Stimulated activated CD4-positive, alpha-beta T cell treated with anti-CD3 and anti-CD28 coated beads, TNF-alpha, amount 100 ng/mL, for 4 hours (primary cell): Measurements from ENCODE around the gene EYA4.

Experiments used
- DNase-seq, 3 experiments: peaks; one replicate each; pipeline ENCODE4 v3.0.0-alpha.2; 2020; ENCODE audit warnings: low read depth in 3 of 3

The EYA4 gene

GRCh38 chr6:133288662-133289061, 47.5 kb downstream of the EYA4 start:
- DNase-seq = no peak

DNA sequence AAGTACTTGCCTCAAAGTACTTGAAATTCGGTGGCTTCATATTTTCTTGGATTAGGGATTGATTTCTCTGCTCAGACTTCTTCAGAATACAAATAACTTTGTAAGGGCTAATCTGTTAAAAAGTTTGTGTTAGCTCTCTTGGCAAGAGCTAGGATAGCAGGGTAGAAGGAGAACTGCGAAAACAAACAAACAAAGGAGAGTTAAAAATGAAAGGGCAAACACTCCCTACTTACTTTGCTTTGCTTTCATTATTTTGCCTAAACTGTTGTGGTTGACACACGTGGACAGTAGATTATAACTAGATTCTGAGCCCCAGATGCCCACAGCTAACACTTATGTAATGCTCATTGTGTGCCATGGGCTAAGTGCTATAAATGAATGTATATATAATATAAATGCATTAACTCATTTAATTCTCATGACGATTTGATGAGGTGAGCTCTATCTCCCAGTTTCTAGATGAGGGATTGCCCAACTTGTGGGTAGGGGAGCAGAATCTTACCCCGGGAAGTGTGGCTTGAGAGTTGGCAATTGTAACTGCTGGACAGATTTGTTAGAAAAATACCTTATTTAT, 48.7 kb downstream of the EYA4 start:
- DNase-seq = no peak

GRCh38 chr6:133290930-133291329, 49.8 kb downstream of the EYA4 start:
- DNase-seq = no peak

- no peak for DNase-seq
Observed at GRCh38 chr6:133291671-133292070, 50.5 kb downstream of the EYA4 start.

GRCh38 chr6:133297657-133298056, 56.5 kb downstream of the EYA4 start:
- no peak for DNase-seq

DNA sequence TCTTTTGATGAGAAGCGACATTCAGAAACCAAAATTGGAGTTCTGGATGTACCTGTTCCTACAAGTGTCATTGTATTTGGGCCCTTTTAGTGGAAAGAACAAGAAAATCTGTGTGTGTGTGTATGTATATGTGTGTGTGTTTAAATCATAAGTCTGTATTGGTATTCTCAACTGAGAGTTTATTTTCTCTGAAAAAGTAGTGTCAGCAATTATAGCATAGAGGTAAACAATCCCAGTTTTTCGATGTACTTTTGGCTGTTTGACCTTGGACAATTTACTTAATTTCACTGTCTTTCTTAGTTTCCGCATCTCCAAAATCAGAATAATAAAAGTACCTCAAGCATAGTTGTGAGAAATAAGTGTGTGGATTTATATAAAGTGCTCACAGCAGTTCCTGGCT, 57.2 kb downstream of the EYA4 start:
- DNase-seq = no peak

- no peak for DNase-seq
Observed at GRCh38 chr6:133298801-133299200, 57.6 kb downstream of the EYA4 start.

- no peak for DNase-seq
Observed at GRCh38 chr6:133300896-133301295, 59.7 kb downstream of the EYA4 start.

- DNase-seq = no peak
Observed at GRCh38 chr6:133301835-133302234, 60.7 kb downstream of the EYA4 start.

GRCh38 chr6:133306931-133307330, 65.8 kb downstream of the EYA4 start:
- no peak for DNase-seq

GRCh38 chr6:133309579-133309978, 68.4 kb downstream of the EYA4 start:
- no peak for DNase-seq

GRCh38 chr6:133312006-133312405, 70.8 kb downstream of the EYA4 start:
- no peak for DNase-seq

DNA sequence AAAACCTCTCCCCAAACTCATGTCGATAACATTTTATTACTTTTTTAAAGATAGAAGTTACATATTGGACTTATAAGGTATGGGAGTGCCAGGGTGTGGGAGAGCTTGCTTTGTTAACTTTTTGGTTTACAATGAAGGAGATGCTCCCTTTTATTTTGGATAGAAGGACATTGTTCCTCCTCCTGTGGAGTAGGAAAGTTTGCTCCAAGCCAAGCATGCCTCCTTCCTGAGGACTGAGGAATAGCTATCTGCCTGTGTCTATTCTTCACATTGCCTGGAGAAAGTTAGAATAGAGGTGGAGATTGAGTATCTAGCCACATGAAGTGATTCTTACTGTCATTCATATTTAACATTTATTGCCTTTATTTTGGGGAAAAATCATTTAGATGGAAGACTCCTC, 71.9 kb downstream of the EYA4 start:
- DNase-seq = no peak

GRCh38 chr6:133314947-133315346, 73.8 kb downstream of the EYA4 start:
- DNase-seq = no peak

DNA sequence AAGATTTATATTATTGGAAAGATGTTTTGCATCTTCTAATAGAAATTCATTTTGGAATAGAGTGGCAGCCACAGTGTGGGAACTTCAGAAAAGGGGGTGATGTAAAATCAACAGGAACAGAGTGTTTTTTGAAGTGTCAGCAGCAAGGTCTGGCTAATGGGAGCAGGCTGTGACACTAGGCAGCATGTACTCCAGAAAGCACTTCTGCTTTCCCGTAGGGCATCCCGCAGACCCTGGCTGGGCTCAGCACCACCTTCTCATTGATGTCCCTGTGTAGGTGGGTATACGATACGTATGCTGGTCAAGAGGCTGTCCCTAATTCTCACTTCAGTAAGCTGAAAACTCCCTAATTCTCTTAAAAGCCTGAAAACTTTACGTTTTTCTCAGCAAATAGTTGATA, 74.7 kb downstream of the EYA4 start:
- no peak for DNase-seq

DNA sequence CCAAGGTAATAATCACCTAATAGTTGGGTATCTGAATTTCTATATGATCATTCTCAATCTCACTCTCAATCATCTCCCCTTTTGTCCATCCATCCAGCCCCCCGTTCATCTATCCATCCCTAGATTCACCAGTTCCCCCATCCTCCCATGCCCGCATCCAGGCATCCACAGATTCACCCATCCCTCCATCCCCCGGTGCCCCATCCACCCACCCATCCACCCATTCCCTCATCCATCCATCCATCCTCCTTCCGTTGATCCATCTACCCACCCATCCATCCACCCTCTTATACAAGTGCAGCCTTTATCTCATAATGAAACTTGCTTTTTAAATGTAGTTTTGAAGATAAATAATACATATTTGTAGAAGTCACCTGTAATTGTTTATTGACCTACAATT, 76.5 kb downstream of the EYA4 start:
- DNase-seq = no peak

GRCh38 chr6:133326584-133326983, 85.4 kb downstream of the EYA4 start:
- no peak for DNase-seq

GRCh38 chr6:133333852-133334251, 92.7 kb downstream of the EYA4 start:
- DNase-seq = no peak

DNA sequence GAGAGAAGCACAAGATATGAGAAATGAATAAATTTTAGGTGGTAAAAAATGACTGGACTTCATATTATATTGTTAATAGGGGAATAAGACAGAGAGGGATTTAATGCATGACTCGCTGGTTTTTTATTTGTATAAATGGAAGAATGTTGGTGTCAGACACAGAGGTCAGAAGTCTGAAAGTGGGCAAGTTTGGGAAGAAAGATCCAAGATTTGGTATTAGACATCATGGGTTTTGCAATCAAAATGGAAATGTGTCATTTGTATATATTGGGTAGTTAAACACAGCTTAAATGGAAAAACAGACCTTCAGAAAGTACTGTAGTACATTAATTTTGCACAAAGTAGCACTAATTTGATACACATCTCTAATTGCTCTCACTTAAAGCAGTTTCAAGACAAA, 96.2 kb downstream of the EYA4 start:
- no peak for DNase-seq

GRCh38 chr6:133339543-133340384, 98.6 kb downstream of the EYA4 start:
- no peak for DNase-seq

- DNase-seq = no peak
Observed at GRCh38 chr6:133340557-133340956, 99.4 kb downstream of the EYA4 start.

DNA sequence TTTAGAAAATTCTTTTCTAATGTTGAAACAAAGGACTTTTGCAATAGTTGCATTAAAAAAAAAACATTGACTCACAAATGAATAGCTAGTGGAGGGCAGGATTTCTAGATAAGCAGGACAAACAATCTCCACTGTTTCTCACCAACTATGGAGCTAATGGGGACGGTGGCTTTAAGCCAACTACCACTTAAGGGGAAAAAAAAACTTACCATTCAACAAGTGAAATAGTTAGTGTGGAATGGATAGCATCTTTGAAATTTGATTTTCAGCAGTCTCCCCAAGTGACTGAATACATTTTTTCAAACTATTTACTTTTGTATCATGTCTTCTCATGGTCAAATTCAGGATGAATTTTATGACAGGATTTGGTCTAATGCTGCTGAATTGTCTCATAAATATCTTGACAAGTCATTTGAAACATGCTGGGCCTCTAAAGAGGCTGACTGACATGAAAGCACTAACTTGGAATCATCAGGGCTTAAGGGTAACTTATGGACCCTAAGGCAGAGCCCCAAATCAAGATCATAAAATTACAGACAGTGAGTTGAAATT, 100.5 kb downstream of the EYA4 start:
- DNase-seq = no peak

- no peak for DNase-seq
Observed at GRCh38 chr6:133343220-133343619, 102.1 kb downstream of the EYA4 start.
